ENCODE results near the gene CCDC183.

GRCh38 chr9:136798708-136799078, 2.6 kb downstream of the CCDC183 start:
- TF ChIP-seq BHLHE40 (IDR thresholded peaks at IDR 0.05; ENCODE audit: low read depth, low read length) (no peak), RFX5 (IDR thresholded peaks at IDR 0.05; ENCODE audit: low read depth, low read length) (no peak), CEBPB (IDR thresholded peaks at IDR 0.05; ENCODE audit: low read depth, low read length) (no peak), MAZ (IDR thresholded peaks at IDR 0.05; ENCODE audit: borderline replicate concordance, low read depth, low read length) (no peak), RAD21 (IDR thresholded peaks at IDR 0.05; ENCODE audit: low read length) (no peak)
- TF ChIP-seq, protein P1, sequence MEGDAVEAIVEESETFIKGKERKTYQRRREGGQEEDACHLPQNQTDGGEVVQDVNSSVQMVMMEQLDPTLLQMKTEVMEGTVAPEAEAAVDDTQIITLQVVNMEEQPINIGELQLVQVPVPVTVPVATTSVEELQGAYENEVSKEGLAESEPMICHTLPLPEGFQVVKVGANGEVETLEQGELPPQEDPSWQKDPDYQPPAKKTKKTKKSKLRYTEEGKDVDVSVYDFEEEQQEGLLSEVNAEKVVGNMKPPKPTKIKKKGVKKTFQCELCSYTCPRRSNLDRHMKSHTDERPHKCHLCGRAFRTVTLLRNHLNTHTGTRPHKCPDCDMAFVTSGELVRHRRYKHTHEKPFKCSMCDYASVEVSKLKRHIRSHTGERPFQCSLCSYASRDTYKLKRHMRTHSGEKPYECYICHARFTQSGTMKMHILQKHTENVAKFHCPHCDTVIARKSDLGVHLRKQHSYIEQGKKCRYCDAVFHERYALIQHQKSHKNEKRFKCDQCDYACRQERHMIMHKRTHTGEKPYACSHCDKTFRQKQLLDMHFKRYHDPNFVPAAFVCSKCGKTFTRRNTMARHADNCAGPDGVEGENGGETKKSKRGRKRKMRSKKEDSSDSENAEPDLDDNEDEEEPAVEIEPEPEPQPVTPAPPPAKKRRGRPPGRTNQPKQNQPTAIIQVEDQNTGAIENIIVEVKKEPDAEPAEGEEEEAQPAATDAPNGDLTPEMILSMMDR (conservative IDR thresholded peaks at IDR 0.05; ENCODE audit: low read depth, low read length), result no peak
